ENCODE results near the gene ROBO1.
A peak's percentile ranks its signal among the peaks of the same experiment; 100 is the strongest.
"Not testable (repeated sequence)": the region's sequence is repeated elsewhere in the genome, so short reads cannot be mapped to it uniquely, and the experiment has no call there.

ROBO1 gene

DNA sequence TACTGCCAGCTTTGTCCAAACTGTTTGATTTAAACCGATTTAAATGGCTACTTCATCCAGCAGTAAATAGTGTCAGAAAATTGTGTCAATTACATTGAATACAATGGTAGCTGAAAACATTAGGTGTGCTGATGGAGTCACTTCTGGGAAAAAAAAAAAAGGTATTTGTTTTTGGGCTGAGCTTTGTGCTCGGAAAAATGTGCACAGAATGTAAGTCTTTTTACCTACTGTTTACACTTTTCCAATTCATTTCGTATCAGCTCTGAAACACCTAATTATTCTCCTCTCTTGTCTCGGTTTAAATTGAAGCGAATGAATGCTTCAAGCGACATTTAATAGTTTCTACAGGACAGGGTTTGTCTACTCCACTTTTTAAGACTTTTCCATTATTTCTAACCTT lies 1078.4 kb downstream of the ROBO1 start:
- no peak for DNase-seq (ENCODE audit: low spot score)

DNA sequence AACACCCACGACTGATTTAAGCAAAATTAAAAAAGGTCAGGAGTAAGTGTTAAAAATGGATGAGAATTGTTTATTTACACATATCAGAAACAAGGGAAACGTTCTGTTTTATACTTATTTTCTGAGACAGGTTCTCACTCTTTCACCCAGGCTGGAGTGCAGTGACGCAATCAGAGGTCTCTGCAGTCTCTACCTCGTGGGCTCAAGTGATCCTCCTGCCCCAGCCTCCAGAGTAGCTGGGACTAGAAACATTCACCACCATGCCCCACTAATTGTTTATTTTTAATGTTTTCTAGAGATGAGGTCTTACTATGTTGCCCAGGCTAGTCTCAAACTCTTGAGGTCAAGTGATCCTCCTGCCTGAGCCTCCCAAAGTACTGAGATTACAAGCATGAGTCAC lies 1080.3 kb downstream of the ROBO1 start:
- no peak for DNase-seq (ENCODE audit: low spot score)

- no peak for DNase-seq (ENCODE audit: low spot score)
These were observed 1084.5 kb downstream of the ROBO1 start for GRCh38 chr3:78683284-78683683.

- not testable (repeated sequence) for DNase-seq (ENCODE audit: low spot score)
These were observed 1092.5 kb downstream of the ROBO1 start for GRCh38 chr3:78675119-78675805.

GRCh38 chr3:78670746-78671145 lies 1097.1 kb downstream of the ROBO1 start:
- no peak for DNase-seq (ENCODE audit: low spot score)

DNA sequence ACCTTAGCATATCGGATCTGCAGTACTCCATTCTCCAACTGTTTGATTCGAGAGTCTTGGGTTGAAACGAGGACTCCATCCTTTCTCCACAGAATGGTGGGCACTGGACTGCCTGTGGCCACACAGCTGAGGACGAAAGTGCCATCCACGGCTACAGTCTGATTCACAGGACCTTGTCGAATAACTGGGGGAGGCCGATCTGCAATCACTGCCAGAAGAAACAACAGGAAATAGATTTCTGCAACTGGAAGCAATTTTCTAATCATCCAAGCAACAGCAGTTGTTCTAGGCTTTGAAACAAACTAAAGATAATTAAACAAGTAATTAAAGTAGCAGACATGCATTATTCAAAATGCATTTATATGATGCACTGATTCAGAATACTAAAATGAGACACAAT lies 1097.7 kb downstream of the ROBO1 start:
- DNase-seq (ENCODE audit: low spot score): no peak

DNA sequence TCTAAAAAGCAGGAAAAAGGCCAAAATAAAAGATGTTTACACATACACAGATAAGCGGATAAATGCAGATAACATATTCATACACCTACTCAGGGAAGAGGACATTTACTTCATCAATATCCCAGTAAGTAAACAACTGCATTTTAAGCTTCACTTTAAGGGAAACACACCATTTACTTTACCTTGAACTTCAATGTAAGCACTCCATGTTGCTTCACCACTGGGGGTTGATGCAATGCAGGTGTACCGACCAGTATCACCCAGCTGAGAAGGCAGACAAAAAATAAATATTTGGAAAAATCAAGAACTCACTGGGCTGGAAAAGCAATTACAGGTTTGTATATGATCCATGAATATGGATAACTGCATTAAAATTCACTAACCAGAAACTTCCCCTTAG lies 1099.5 kb downstream of the ROBO1 start:
- no peak for DNase-seq (ENCODE audit: low spot score)

- no peak for DNase-seq (ENCODE audit: low spot score)
These were observed 1101.4 kb downstream of the ROBO1 start for GRCh38 chr3:78666470-78666800.

DNA sequence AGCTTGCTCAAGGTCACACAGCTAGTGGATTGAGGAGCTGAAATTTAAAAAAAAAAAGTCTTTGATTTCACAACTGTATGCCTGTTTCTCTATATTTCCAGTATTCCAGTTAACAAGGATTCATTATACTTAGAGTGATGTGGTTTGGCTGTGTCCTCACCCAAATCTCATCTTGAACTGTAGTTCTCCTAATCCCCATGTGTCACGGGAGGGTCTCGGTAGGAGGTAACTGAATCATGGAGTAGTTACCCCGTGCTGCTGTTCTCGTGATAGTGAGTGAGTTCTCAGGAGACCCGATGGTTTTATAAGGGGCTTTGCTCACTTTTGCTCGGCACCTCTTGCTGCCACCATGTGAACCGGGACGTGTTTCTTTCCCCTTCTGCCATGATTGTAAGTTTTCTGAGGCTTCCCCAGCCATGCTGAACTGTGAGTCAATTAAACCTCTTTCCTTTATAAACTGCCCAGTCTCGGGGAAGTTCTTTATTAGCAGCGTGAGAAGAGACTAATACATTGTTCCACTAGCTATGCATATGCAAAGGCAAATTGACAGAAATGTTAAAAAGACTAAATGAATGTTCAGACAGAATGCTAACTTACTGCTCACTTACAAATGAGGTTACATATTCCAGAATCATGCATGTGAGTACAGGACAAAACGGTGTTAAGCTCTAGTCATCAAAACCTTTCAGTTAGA lies 1101.9 kb downstream of the ROBO1 start:
- DNase-seq (ENCODE audit: low spot score): no peak

GRCh38 chr3:78665101-78665500 lies 1102.7 kb downstream of the ROBO1 start:
- DNase-seq (ENCODE audit: low spot score): no peak

DNA sequence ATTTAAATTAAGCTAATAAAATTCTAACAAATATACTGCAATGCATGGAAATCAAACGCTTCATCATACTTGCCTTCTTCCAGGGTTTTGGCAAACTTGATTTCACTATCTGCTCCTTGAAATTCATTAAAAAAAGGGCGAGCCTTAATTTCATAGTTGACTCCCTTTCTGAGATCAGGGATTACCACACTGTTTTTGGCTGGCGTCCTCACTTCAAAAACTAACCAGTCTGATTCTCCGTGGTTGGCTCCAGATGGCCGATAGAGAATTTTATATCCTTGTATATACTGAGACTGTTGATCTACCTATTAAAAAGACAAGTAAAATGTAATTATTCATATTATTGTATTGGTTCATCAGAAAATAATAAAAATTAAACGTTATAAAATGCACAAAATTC lies 1106.8 kb downstream of the ROBO1 start:
- no peak for DNase-seq (ENCODE audit: low spot score)

DNA sequence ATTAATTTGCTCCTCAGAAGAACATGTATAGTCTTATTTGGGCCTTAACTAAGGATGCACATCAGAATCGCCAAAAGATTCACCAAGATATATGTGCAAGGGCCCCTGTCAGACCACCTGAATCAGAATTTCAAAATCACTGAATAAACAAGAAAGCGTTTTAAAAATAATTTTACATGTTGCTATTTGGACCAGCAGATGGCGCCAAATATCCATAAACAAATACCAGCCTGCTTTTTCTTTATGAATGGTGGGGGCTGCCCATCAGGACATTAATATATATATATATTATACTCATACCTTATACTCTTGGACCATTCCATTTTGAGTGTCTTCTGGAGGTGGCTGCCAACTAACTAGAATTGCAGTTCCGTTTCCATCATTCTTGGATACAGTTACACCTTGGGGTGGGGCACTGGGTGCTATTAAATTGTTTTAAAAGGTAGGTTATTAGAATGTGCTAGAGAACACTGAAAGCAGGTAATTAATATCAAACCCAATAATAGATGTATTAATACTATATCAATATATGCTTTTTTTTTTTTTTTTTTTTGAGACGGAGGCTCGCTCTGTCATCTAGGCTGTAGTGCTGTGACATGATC lies 1108.3 kb downstream of the ROBO1 start:
- peak; percentile 52 for DNase-seq (ENCODE audit: low spot score)

DNA sequence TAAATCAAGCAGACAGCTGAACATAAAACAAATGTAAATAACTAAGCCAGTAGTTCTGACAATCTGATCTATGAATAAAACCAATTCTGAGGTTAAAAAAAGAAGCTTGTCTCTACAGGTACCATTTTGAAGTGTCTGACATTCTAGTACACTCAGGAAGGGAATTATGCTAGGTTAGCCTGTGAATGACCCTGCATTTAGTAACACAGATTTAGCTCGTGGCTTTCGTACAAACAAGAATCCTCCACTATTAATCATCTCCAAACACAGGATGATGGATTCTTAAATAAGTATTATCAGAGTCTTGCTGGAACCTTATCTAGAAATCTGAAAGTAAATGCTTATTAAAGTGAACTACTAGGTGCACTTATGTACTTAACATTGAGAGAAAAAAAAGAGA lies 1120.1 kb downstream of the ROBO1 start:
- peak; percentile 4 for DNase-seq (ENCODE audit: low spot score)

GRCh38 chr3:78645628-78646310 lies 1122.0 kb downstream of the ROBO1 start:
- DNase-seq (ENCODE audit: low spot score): peak; percentile 84

DNA sequence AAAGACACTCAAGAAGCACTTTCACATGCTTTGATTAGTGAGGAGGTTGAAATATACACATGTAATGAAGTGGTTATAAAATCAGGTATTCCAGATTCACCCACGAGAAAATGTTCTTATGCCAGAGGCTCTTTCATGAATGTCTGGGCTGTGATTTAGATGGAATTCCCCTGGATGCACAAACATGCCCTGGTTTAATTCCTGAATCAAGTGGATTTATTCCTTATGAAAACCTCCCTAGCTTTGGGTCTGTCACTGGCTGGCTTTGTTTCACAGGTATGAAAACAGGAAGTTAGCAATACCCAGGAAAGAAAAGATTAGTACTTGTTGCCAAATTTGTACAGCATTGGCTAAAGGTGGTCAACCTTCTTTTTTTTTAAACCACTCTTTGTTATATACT lies 1123.0 kb downstream of the ROBO1 start:
- DNase-seq (ENCODE audit: low spot score): peak; percentile 34

GRCh38 chr3:78642226-78643035 lies 1125.4 kb downstream of the ROBO1 start:
- DNase-seq (ENCODE audit: low spot score): no peak

DNA sequence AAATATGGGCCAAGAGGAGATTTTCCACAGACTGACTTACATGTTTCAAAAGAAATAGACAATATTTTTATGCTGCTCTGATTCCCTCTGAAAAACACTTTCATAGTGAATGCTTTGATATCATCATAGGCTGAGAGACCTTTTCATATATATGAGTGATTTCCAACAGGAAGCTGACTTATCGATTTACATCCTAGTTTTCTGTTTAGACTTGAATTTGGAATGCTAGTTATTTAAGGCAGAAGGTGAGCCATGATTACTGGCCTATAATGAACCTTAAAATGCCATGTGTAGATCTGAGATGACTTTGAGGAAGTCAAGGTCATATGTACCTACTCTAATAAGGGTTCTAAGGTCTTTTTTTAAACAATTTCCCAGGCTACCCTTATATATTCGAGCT lies 1126.1 kb downstream of the ROBO1 start:
- no peak for DNase-seq (ENCODE audit: low spot score)

DNA sequence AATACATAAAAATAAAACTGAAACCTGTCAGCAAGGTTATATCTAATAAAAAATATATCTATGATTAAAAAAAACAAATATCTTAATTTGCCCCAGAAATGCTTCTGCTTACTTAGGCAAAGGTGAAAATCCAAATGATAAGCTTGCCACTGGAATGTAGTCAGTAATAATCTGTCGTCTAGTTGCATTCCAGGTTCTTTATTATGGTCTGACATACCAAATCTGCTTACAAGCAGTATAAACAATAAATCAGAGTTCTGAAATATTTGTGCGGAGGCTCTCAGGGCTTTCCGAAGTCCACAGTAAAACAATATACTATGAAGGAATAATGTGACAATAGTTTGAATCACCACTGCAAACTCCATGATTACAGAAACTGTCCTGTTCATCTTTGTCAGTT lies 1133.5 kb downstream of the ROBO1 start:
- DNase-seq (ENCODE audit: low spot score): peak; percentile 26

- peak; percentile 91 for DNase-seq (ENCODE audit: low spot score)
These were observed 1134.2 kb downstream of the ROBO1 start for GRCh38 chr3:78633626-78634025.

- no peak for DNase-seq (ENCODE audit: low spot score)
These were observed 1134.8 kb downstream of the ROBO1 start for GRCh38 chr3:78632925-78633553.

DNA sequence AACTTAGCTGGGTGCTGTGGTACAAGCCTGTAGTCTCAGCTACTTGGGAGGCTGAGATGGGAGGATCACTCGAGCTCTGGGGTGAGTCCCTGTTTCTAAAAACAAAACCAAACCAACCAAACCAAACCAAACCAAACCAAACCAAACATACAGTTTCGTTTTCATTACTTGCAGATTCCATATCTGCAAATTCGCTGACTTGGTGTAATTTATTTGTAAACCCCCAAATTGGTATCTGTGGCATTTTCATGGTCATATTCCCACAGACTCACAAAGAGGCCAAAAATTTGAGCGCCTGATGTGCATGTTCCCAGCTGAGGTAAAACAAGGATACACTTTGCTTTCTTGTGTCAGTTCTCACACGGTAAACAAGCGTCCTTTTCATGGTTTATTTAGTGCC lies 1138.3 kb downstream of the ROBO1 start:
- no peak for DNase-seq (ENCODE audit: low spot score)
